ENCODE results near the gene FADS2.

DNA sequence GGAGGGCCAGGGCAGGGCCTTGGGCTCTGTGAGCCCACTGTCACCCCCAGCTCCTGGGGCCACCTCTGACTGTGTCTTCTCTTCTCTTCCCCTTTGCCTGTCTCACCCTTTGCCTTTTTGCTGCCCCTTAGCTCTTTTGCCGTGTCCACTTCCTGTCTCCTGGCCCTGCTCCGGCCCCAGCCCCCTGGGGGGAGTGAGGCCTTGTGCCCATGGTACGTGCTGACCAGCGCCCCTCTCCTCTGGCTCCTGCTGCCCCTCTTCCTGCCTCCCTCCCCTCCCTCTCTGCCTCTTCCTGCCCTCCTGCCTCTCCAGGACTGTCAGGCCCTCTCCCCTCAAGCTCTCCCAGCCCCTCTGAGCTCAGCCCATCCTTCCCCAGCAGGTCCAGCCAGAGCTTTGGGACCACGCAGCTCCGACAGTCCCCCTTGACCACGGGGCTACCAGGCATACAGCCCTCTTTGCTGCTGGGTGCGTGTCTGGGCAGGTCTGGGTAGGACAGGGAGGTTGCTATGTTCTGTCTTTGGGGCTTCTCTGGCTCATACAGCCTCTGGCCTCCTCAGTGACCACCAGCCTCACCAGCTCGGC is 47.4 kb upstream of the FADS2 start:
- TF ChIP-seq, protein P1, sequence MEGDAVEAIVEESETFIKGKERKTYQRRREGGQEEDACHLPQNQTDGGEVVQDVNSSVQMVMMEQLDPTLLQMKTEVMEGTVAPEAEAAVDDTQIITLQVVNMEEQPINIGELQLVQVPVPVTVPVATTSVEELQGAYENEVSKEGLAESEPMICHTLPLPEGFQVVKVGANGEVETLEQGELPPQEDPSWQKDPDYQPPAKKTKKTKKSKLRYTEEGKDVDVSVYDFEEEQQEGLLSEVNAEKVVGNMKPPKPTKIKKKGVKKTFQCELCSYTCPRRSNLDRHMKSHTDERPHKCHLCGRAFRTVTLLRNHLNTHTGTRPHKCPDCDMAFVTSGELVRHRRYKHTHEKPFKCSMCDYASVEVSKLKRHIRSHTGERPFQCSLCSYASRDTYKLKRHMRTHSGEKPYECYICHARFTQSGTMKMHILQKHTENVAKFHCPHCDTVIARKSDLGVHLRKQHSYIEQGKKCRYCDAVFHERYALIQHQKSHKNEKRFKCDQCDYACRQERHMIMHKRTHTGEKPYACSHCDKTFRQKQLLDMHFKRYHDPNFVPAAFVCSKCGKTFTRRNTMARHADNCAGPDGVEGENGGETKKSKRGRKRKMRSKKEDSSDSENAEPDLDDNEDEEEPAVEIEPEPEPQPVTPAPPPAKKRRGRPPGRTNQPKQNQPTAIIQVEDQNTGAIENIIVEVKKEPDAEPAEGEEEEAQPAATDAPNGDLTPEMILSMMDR (IDR thresholded peaks at IDR 0.05) = no peak
- no peak for TF ChIP-seq POLR2A (IDR thresholded peaks at IDR 0.05)
